Osteocyte (in vitro differentiated cells): ENCODE measurements around the gene MOGAT1. TPM values are rescaled to one million over a fixed set of nuclear protein-coding genes. Genes with fewer than 3 reads are reported as not detected.

Source experiments
- DNase-seq: peaks from one replicate; pipeline ENCODE4 v3.0.0; 2021; ENCODE audit warnings: mixed read lengths; ENCODE audit not compliant: unreplicated experiment; ENCODE audit errors: extremely low spot score
- H3K27ac Mint-ChIP-seq: one replicate; pipeline ENCODE4 v1.8.0; 2021; ENCODE audit warnings: mild to moderate bottlenecking, mixed read lengths; ENCODE audit not compliant: unreplicated experiment
- H3K27me3 Mint-ChIP-seq: one replicate; pipeline ENCODE4 v1.8.0; 2021; ENCODE audit warnings: mixed read lengths; ENCODE audit not compliant: unreplicated experiment
- H3K36me3 Mint-ChIP-seq: one replicate; pipeline ENCODE4 v1.8.0; 2021; ENCODE audit warnings: mixed read lengths; ENCODE audit not compliant: unreplicated experiment
- H3K4me1 Mint-ChIP-seq: one replicate; pipeline ENCODE4 v1.8.0; 2021; ENCODE audit warnings: mixed read lengths; ENCODE audit not compliant: unreplicated experiment
- H3K4me3 Mint-ChIP-seq: one replicate; pipeline ENCODE4 v1.8.0; 2021; ENCODE audit warnings: mild to moderate bottlenecking, moderate library complexity, mixed read lengths; ENCODE audit not compliant: unreplicated experiment
- H3K9me3 Mint-ChIP-seq: one replicate; pipeline ENCODE4 v1.8.0; 2021; ENCODE audit warnings: mixed read lengths; ENCODE audit not compliant: unreplicated experiment
- long read RNA-seq: library from polyadenylated mRNA; unstranded; transcript quantifications from one replicate; pipeline ENCODE4 v2.0.0, GENCODE V29; 2021
- total RNA-seq: library from RNA; stranded (reverse); gene quantifications from 2 replicates; pipeline ENCODE4 v1.2.1, GENCODE V29; 2021
- TF ChIP-seq, protein P1 (sequence below): fragments of 200-600 bp; sonication (generic); IDR thresholded peaks from 2 replicates; pipeline ENCODE4 v1.5.0; 2021; ENCODE audit warnings: antibody characterized with exemption, mild to moderate bottlenecking, moderate library complexity

Gene MOGAT1, protein sequence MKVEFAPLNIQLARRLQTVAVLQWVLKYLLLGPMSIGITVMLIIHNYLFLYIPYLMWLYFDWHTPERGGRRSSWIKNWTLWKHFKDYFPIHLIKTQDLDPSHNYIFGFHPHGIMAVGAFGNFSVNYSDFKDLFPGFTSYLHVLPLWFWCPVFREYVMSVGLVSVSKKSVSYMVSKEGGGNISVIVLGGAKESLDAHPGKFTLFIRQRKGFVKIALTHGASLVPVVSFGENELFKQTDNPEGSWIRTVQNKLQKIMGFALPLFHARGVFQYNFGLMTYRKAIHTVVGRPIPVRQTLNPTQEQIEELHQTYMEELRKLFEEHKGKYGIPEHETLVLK
- not detected in 2 replicates for total RNA-seq
- long read RNA-seq: 0 reads

DNA sequence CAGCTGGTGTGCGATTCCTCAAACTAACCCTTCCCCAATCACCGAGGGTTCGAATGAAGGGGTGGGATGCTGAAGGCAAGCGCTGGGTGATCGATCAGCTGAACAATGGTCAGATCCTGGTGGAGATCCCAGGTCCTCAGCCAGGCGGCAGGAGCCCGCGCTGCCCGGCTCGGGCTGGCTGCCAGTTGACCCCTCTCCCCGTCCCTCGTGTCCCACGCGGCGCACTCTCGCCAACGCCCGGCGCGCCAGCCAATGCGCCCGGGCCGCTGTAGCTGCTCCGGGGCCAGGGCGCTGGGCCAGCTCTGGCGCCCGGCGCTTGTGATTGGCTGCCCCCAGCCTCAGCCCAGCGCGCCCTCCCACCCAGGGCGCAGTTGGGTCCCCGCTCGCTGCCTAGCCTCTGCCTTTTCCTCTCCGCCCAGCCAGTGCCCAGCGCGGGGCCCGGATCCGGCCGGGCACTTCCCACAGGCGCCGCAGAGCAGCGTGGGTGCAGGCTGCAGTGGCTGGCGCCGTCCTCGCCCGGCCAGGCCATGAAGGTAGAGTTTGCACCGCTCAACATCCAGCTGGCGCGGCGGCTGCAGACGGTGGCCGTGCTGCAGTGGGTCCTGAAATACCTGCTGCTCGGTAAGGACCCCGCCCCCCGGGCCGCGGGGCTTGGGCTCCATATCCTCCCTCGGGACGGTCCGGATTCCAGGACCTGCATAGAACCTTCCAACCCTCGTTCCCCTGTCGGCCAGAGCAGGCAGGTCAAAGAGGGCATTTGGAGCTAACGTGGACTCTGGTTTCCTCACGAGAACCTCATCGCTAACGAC, at the start of gene MOGAT1:
MOGAT1 (plus strand) TSS at position 400 of the 809 bp plus-strand sequence; CDS start at position 528, 128 bp downstream.
- no peaks in the 10 kb centered on the region for H3K4me1 Mint-ChIP-seq
- DNase-seq: no peak
- TF ChIP-seq, protein P1, sequence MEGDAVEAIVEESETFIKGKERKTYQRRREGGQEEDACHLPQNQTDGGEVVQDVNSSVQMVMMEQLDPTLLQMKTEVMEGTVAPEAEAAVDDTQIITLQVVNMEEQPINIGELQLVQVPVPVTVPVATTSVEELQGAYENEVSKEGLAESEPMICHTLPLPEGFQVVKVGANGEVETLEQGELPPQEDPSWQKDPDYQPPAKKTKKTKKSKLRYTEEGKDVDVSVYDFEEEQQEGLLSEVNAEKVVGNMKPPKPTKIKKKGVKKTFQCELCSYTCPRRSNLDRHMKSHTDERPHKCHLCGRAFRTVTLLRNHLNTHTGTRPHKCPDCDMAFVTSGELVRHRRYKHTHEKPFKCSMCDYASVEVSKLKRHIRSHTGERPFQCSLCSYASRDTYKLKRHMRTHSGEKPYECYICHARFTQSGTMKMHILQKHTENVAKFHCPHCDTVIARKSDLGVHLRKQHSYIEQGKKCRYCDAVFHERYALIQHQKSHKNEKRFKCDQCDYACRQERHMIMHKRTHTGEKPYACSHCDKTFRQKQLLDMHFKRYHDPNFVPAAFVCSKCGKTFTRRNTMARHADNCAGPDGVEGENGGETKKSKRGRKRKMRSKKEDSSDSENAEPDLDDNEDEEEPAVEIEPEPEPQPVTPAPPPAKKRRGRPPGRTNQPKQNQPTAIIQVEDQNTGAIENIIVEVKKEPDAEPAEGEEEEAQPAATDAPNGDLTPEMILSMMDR: peak; percentile 8
- H3K27me3 Mint-ChIP-seq: peaks cover 23% of the 10 kb centered on the region
- H3K27ac Mint-ChIP-seq: no peak within 1 kb of the TSS
- no peaks in the 10 kb centered on the region for H3K36me3 Mint-ChIP-seq
- H3K4me3 Mint-ChIP-seq: peak within 1 kb of the TSS; percentile 62
- H3K9me3 Mint-ChIP-seq: no peaks in the 10 kb centered on the region

DNA sequence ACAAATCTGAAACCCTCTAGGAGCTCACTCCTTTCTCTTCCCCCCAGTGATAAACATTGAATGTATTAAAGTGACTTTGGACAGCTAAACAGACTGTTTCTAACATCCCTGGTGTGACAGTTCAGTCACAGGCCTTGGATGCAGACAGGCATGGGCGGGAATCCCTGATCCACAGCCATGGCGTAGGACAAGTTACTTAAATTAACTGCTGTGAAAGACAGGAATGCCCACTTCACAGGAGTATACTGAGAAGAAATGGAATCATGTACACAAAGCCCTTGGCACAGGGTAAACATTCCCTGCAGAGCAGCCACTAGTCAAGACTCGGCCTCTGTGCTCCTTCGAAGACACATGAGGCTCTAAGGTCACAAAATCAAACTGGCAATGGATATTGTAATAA, 49.6 kb upstream of the MOGAT1 start:
- H3K4me1 Mint-ChIP-seq: no peaks in the 10 kb centered on the region
- no peaks in the 10 kb centered on the region for H3K9me3 Mint-ChIP-seq
- no peak overlapping the region for H3K27ac Mint-ChIP-seq
- peaks cover 29% of the 10 kb centered on the region for H3K36me3 Mint-ChIP-seq
- H3K27me3 Mint-ChIP-seq: no peaks in the 10 kb centered on the region
- TF ChIP-seq, protein P1: no peak
- H3K4me3 Mint-ChIP-seq: no peak overlapping the region
- no peak for DNase-seq

DNA sequence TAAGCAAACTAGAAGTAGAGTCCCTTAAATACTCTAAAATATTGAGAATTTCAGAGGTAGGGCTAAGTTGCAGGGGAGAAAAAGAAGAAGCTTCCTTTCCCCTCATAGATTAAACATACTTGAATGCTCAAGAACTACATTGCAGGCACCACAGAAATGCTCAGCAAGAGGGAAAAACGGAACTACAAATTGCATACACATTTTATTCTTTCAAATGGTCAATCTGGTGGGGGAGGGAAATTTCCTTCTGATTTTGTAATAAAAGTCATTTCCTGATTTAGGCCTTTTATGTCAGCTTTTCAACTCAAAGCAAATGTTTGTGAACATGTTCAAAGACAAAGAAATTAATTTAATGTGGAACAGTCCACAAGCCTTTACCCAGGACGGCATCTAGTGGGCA, 48.5 kb upstream of the MOGAT1 start:
- H3K36me3 Mint-ChIP-seq: peaks cover 33% of the 10 kb centered on the region

DNA sequence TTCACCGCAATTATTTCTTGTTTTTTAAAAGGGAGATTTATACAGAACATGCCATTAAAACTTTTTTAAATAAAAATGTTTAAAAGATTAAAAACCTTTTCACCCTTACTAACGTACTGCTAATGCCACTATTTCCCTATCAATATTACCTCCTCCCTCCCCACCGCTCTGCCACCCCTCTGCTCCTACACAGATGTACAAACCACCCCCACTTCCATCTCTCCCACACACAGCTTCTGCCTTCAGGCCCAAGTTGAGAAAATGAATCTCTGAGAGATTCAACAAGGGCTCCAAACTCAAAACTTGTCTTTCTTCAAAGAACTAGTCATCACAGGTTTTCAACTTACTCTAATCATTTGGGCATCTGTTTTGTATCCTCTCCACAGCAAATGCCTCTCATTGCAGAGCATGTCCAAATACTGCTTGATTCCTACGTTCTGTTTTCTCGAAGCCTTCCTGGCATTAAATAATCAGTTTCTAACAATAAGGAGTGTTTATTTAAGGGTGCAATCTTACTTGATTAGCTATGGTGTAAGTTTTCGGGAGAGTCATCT, 47.6 kb upstream of the MOGAT1 start:
- Mint-ChIP-seq H3K36me3 (peaks cover 31% of the 10 kb centered on the region), H3K27ac (no peak overlapping the region), H3K4me3 (no peak overlapping the region), H3K27me3 (no peaks in the 10 kb centered on the region), H3K9me3 (no peaks in the 10 kb centered on the region), H3K4me1 (peaks cover 8% of the 10 kb centered on the region)
- DNase-seq: no peak
- TF ChIP-seq, protein P1: no peak

More for the DNA sequence above, 48.5 kb upstream of the MOGAT1 start:
- no peak overlapping the region for H3K4me3 Mint-ChIP-seq
- H3K27me3 Mint-ChIP-seq: no peaks in the 10 kb centered on the region
- DNase-seq: no peak
- H3K27ac Mint-ChIP-seq: no peak overlapping the region
- TF ChIP-seq, protein P1: no peak
- no peaks in the 10 kb centered on the region for H3K9me3 Mint-ChIP-seq
- peaks cover 7% of the 10 kb centered on the region for H3K4me1 Mint-ChIP-seq

DNA sequence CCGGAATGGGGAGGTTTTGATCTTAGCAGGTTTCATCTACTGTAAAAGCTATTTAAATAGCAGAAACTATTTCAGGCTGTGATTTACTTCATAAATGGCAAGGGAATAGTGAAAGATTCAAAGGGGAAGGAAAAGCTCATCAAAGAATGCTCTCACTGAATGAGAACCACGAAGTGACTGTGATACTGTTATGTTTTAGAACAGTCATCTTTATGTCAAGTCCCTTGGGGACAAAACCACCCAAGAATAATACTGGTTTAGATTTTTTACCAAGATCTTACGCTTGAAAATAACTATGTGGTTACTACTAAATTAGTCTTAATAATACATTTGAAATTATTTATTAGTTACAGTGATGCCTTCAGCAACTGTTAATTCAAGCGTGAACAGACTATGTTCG, 43.7 kb upstream of the MOGAT1 start:
- peaks cover 44% of the 10 kb centered on the region for H3K36me3 Mint-ChIP-seq
- TF ChIP-seq, protein P1: no peak
- no peaks in the 10 kb centered on the region for H3K27me3 Mint-ChIP-seq
- DNase-seq: no peak
- peaks cover 10% of the 10 kb centered on the region for H3K4me1 Mint-ChIP-seq
- no peak overlapping the region for H3K4me3 Mint-ChIP-seq
- H3K27ac Mint-ChIP-seq: no peak overlapping the region
- no peaks in the 10 kb centered on the region for H3K9me3 Mint-ChIP-seq
